Measurements from ENCODE around the gene STAT3. TPM values are rescaled to one million over a fixed set of nuclear protein-coding genes. Genes with fewer than 3 reads are reported as not detected.
A peak's percentile ranks its signal among the peaks of the same experiment; 100 is the strongest.
"Not testable (repeated sequence)": the region's sequence is repeated elsewhere in the genome, so short reads cannot be mapped to it uniquely, and the experiment has no call there.

Gene STAT3
- total RNA-seq, 5 donors from 2014 or later (not counting 1 experiment from before 2014, with no cell fraction given) = 113 to 242 (median 129) TPM

DNA sequence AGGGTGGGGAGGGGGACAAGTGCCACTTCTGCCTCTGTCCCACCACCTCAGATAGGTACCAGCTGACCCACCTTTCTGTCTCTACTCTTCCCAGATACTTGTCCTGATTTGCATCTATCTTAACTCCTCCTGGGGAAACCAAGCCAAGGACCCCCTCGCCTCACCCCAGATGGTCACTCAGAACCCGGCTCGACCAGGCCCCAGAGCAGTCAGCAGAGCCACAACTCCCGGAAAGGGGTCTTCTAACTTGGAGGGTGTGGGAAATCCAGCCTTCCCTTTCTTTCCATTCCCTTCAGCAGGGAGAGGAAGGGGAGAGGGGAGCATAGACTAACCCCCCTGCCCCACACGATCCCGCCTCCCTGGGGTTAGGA is 32.9 kb upstream of the STAT3 start:
- CTCF ChIA-PET = interaction anchor here (0.6 to 1.2 kb wide), 2 partner anchors 14 to 32 kb away, joined by 5 read pairs; partner anchors contain the start of gene STAT3 (in 1 of the 2)

DNA sequence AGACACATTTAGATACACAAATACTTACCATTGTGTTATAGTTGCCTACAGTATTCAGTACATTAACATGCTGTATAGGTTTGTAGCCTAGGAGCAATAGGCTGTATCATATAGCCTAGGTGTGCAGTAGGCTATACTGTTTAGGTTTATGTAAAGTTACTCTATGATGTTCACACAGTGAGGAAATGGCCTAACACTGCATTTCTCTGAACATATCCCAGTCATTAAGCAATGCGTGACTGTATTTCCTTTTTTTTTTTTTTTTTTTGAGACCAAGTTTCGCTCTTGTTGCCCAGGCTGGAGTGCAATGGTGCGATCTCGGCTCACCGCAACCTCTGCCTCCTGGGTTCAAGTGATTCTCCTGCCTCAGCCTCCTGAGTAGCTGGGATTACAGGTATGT is 29.7 kb upstream of the STAT3 start:
- ATAC-seq (replicated peaks in 1 of 4); H3K4me3 Mint-ChIP-seq; H3K27ac Mint-ChIP-seq; H3K36me3 ChIP-seq (ENCODE audit: control insufficient read depth in 2 of 2, extremely low read depth in 1 of 2, insufficient read depth in 1 of 2, low read length in 1 of 2); H3K36me3 Mint-ChIP-seq; H3K9me3 ChIP-seq; H3K4me3 ChIP-seq (ENCODE audit: control insufficient read depth in 1 of 2, extremely low read depth in 1 of 2, low read length in 1 of 2); POLR2A ChIA-PET; H3K27ac ChIP-seq (ENCODE audit: low read length); DNase-seq; H3K9me3 Mint-ChIP-seq: not testable (repeated sequence)
- CTCF ChIA-PET = interaction anchor here in 1 of 2 donors (0.6 kb wide), 1 partner anchor 8 kb away, joined by 7 read pairs; no protein-coding TSS in a partner anchor
- peaks cover 11 to 38% of the 10 kb centered on the region in 2 experiments for H3K4me1 ChIP-seq (ENCODE audit: control insufficient read depth in 1 of 2, extremely low read depth in 1 of 2, insufficient read depth in 2 of 2, low read length in 2 of 2)
- whole genome bisulfite sequencing (ENCODE audit: insufficient coverage) = no CpG with 5 or more reads among the region's 5 CpGs
- peaks cover 0 to 28% of the 10 kb centered on the region in 2 experiments for H3K27me3 ChIP-seq (replicated peaks in 1 of 2; ENCODE audit: control insufficient read depth in 2 of 2, extremely low read depth in 1 of 2, insufficient read depth in 2 of 2, low read length in 1 of 2)
- Mint-ChIP-seq H3K27me3 (peaks cover 6 to 21% of the 10 kb centered on the region in 2 donors), H3K4me1 (peaks cover 27 to 35% (median 33%) of the 10 kb centered on the region in 3 donors)

More for the DNA sequence above, 32.9 kb upstream of the STAT3 start:
- Histone ChIP-seq H3K4me3 (ENCODE audit: control insufficient read depth in 1 of 2, extremely low read depth in 1 of 2, low read length in 1 of 2) (no peak overlapping the region), H3K36me3 (ENCODE audit: control insufficient read depth in 2 of 2, extremely low read depth in 1 of 2, insufficient read depth in 1 of 2, low read length in 1 of 2) (no peaks in the 10 kb centered on the region), H3K9me3 (no peaks in the 10 kb centered on the region), H3K27me3 (replicated peaks in 1 of 2; ENCODE audit: control insufficient read depth in 2 of 2, extremely low read depth in 1 of 2, insufficient read depth in 2 of 2, low read length in 1 of 2) (peaks cover 0 to 56% of the 10 kb centered on the region in 2 experiments), H3K4me1 (ENCODE audit: control insufficient read depth in 1 of 2, extremely low read depth in 1 of 2, insufficient read depth in 2 of 2, low read length in 2 of 2) (peaks cover 4 to 26% of the 10 kb centered on the region in 2 experiments), H3K27ac (ENCODE audit: low read length) (no peak overlapping the region)
- Mint-ChIP-seq H3K27me3 (peaks cover 10 to 38% of the 10 kb centered on the region in 2 donors), H3K9me3 (no peaks in the 10 kb centered on the region), H3K4me3 (peak overlapping the region; percentile 54 to 88 (median 71)), H3K27ac (peak overlapping the region in 1 of 2 donors; percentile 39), H3K36me3 (no peaks in the 10 kb centered on the region), H3K4me1 (peaks cover 15 to 21% (median 16%) of the 10 kb centered on the region in 3 donors)
- ATAC-seq (replicated peaks in 1 of 4) (no peak), DNase-seq (no peak)
- WGBS (ENCODE audit: insufficient coverage) = 60% methylated on average over 1 of the region's 6 CpGs
- POLR2A ChIA-PET = no interaction called here

DNA sequence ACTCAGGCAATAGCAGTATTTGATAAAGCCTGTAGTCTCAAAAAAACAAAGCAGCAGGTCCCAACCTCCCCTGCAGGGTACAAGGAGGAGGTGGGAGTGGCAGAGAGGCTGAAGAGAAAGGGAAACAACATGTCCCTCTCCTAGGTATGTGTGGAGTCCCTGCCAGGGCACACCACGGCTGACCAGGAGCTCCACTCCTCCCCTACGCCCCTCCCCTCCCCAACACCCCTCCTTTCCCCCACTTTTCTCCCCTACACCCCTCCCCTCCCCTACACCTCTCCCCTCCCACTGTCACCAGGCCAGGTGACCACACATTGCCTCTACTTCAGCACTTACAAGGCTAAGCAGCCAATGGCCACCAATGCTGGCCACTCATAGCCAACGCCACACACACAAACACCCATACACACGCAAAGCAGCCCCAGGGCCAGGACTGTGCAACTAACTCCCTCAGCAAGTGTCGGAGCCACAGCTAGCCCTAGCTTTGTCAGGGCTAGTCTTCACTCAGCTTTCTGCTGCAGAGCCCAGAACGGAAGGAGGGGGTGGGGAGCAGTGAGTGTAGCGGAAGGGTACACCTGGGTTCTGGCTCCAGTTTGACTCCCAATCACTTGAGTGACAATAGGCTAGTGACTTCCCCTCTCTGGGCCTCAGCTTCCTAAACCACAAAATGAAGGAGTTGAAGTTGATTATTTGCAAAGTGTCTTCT is 26.6 kb upstream of the STAT3 start:
- H3K4me1 ChIP-seq (ENCODE audit: control insufficient read depth in 1 of 2, extremely low read depth in 1 of 2, insufficient read depth in 2 of 2, low read length in 2 of 2) = peaks cover 8 to 18% of the 10 kb centered on the region in 2 experiments
- ChIA-PET CTCF (interaction anchor here (0.6 to 1.3 kb wide), 7 partner anchors 9 to 193 kb away, joined by 3 to 5 read pairs (median 4); no protein-coding TSS in a partner anchor), POLR2A (no interaction called here)
- Mint-ChIP-seq H3K36me3 (no peaks in the 10 kb centered on the region), H3K27ac (peak overlapping the region; percentile 83 to 90), H3K9me3 (no peaks in the 10 kb centered on the region), H3K27me3 (no peaks in the 10 kb centered on the region), H3K4me1 (peaks cover 17 to 24% (median 19%) of the 10 kb centered on the region in 3 donors), H3K4me3 (peak overlapping the region; percentile 42 to 73 (median 49))
- no peaks in the 10 kb centered on the region for H3K9me3 ChIP-seq
- peaks cover 0 to 6% of the 10 kb centered on the region in 2 experiments for H3K27me3 ChIP-seq (replicated peaks in 1 of 2; ENCODE audit: control insufficient read depth in 2 of 2, extremely low read depth in 1 of 2, insufficient read depth in 2 of 2, low read length in 1 of 2)
- H3K36me3 ChIP-seq (ENCODE audit: control insufficient read depth in 2 of 2, extremely low read depth in 1 of 2, insufficient read depth in 1 of 2, low read length in 1 of 2) = no peaks in the 10 kb centered on the region
- peak; percentile 85 to 97 (median 95) for ATAC-seq (replicated peaks in 1 of 4)
- peak overlapping the region in 1 of 2 donors; percentile 74 for H3K4me3 ChIP-seq (ENCODE audit: control insufficient read depth in 1 of 2, extremely low read depth in 1 of 2, low read length in 1 of 2)
- no peak overlapping the region for H3K27ac ChIP-seq (ENCODE audit: low read length)
- WGBS (ENCODE audit: insufficient coverage) = 11% methylated on average over 3 of the region's 7 CpGs
- peak in 31 of 35 experiments; percentile 19 to 65 (median 46) for DNase-seq

DNA sequence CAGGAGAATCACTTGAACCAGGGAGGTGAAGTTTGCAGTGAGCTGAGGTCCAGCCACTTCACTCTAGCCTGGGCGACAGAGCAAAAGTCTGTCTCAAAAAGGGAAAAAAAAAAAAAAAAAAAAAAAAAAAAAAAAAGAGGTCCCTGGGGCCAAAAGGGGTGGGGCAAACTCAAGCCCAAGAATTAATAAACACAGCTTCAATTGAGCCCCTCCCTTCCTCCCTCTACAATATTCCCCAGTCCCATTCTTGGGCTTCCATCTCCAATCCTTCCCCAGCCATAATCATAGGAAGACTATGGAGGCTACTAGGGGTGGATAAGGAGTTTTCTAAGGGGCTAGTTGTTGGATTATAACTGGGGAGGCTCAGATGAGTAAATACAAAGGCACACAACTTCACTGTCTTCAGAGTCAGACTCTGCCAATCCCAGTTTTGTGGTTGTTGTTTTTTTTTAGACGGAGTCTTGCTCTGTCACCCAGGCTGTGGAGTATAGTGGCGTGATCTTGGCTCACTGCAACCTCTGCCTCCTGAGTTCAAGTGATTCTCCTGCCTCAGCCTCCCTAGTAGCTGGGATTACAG is 25.3 kb upstream of the STAT3 start:
- Mint-ChIP-seq H3K27me3 (no peaks in the 10 kb centered on the region), H3K27ac (no peak overlapping the region), H3K4me3 (no peak overlapping the region), H3K9me3 (no peaks in the 10 kb centered on the region), H3K4me1 (peaks cover 17 to 24% (median 19%) of the 10 kb centered on the region in 3 donors), H3K36me3 (no peaks in the 10 kb centered on the region)
- Histone ChIP-seq H3K4me1 (ENCODE audit: control insufficient read depth in 1 of 2, extremely low read depth in 1 of 2, insufficient read depth in 2 of 2, low read length in 2 of 2) (peaks cover 8 to 18% of the 10 kb centered on the region in 2 experiments), H3K27ac (ENCODE audit: low read length) (no peak overlapping the region), H3K4me3 (ENCODE audit: control insufficient read depth in 1 of 2, extremely low read depth in 1 of 2, low read length in 1 of 2) (no peak overlapping the region), H3K27me3 (replicated peaks in 1 of 2; ENCODE audit: control insufficient read depth in 2 of 2, extremely low read depth in 1 of 2, insufficient read depth in 2 of 2, low read length in 1 of 2) (peaks cover 0 to 4% of the 10 kb centered on the region in 2 experiments), H3K9me3 (no peaks in the 10 kb centered on the region), H3K36me3 (ENCODE audit: control insufficient read depth in 2 of 2, extremely low read depth in 1 of 2, insufficient read depth in 1 of 2, low read length in 1 of 2) (no peaks in the 10 kb centered on the region)
- DNase-seq (no peak), ATAC-seq (replicated peaks in 1 of 4) (no peak)
- CTCF ChIA-PET = interaction anchor here (0.6 kb wide), 3 partner anchors 10 to 367 kb away, joined by 3 to 10 read pairs (median 4); no protein-coding TSS in a partner anchor
- 100% methylated on average over 1 of the region's 3 CpGs for WGBS (ENCODE audit: insufficient coverage)
- POLR2A ChIA-PET = interaction anchor here in 1 of 2 donors (0.5 kb wide), 1 partner anchor 127 kb away, joined by 6 read pairs; no protein-coding TSS in a partner anchor

DNA sequence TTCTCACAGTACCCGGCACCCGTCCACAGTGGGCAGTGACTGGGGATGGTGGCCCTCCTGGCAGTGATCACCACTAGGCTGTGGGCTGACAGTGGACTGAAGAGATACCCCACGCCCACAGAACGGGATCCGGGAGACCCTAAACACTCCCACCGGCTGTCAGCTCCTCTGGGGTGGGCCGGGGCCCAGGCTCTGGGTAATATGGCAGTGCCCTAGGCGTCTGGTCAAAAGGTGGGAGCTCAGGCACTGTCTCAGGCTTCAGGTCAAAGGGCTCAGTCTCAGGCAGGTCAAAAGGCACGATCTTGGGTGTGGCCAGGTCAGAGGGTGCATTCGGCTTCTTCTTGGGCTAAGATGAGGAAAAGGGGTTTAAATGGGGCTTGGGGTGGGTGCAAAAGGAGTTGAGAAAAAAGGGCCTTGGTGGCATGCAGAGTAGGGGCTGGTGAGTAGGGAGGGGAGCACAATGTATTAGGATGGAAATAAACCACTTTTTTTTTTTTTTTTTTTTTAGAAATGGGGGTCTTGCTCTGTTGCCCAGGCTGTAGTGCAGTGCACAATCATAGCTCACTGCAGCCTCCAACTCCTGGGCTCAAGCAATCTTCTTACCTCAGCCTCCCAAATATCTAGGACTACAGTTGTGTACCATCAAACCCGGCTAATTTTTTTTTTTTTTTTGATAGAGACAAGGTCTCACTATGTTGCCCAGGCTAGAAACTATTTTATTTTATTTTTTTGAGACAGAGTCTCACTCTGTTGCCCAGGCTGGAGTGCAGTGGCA is 23.9 kb upstream of the STAT3 start:
- CTCF ChIA-PET = interaction anchor here (0.6 to 0.7 kb wide), 4 partner anchors 20 to 206 kb away, joined by 3 to 5 read pairs (median 4); no protein-coding TSS in a partner anchor
- H3K27ac Mint-ChIP-seq = no peak overlapping the region

More for the DNA sequence above, 23.9 kb upstream of the STAT3 start:
- no peaks in the 10 kb centered on the region for H3K36me3 Mint-ChIP-seq
- 94% methylated on average over 8 of the region's 11 CpGs for WGBS (ENCODE audit: insufficient coverage)
- Histone ChIP-seq H3K9me3 (no peaks in the 10 kb centered on the region), H3K4me3 (ENCODE audit: control insufficient read depth in 1 of 2, extremely low read depth in 1 of 2, low read length in 1 of 2) (no peak overlapping the region), H3K36me3 (ENCODE audit: control insufficient read depth in 2 of 2, extremely low read depth in 1 of 2, insufficient read depth in 1 of 2, low read length in 1 of 2) (no peaks in the 10 kb centered on the region), H3K27me3 (replicated peaks in 1 of 2; ENCODE audit: control insufficient read depth in 2 of 2, extremely low read depth in 1 of 2, insufficient read depth in 2 of 2, low read length in 1 of 2) (peaks cover 0 to 4% of the 10 kb centered on the region in 2 experiments), H3K27ac (ENCODE audit: low read length) (no peak overlapping the region), H3K4me1 (ENCODE audit: control insufficient read depth in 1 of 2, extremely low read depth in 1 of 2, insufficient read depth in 2 of 2, low read length in 2 of 2) (peaks cover 10 to 23% of the 10 kb centered on the region in 2 experiments)
- POLR2A ChIA-PET = no interaction called here
- ATAC-seq (replicated peaks in 1 of 4) (no peak), DNase-seq (no peak)
- H3K9me3 Mint-ChIP-seq = no peaks in the 10 kb centered on the region
- H3K4me3 Mint-ChIP-seq = no peak overlapping the region
- H3K4me1 Mint-ChIP-seq = peaks cover 23 to 31% (median 25%) of the 10 kb centered on the region in 3 donors
- H3K27me3 Mint-ChIP-seq = no peaks in the 10 kb centered on the region

Data from T-cell (primary cell).